ENCODE data around the gene TNFRSF6B. TPM values are rescaled to one million over a fixed set of nuclear protein-coding genes. Genes with fewer than 3 reads are reported as not detected.

TNFRSF6B gene
- total RNA-seq, 4 donors from 2014 or later = 10.5 to 91.9 (median 12.3) TPM

GRCh38 chr20:63737945-63738686 is 41.7 kb downstream of the TNFRSF6B start:
- TF ChIP-seq CTCF (IDR thresholded peaks at IDR 0.05) = no peak
- DNase-seq (ENCODE audit: low spot score) = no peak
- ATAC-seq (ENCODE audit: low FRiP score) = no peak

- no peak for ATAC-seq (ENCODE audit: low FRiP score)
- no peak for DNase-seq (ENCODE audit: low spot score)
- TF ChIP-seq CTCF (IDR thresholded peaks at IDR 0.05) = no peak
Observed at GRCh38 chr20:63738687-63739129, 42.3 kb downstream of the TNFRSF6B start.

- TF ChIP-seq CTCF (IDR thresholded peaks at IDR 0.05) = no peak
- ATAC-seq (ENCODE audit: low FRiP score) (peak; percentile 74), DNase-seq (ENCODE audit: low spot score) (no peak)
Observed at GRCh38 chr20:63739130-63740069, 42.9 kb downstream of the TNFRSF6B start, which contains the start of gene SLC2A4RG. SLC2A4RG (plus strand) TSS chr20:63739776; CDS start chr20:63739913, 137 bp downstream.

- DNase-seq (ENCODE audit: low spot score) (no peak), ATAC-seq (ENCODE audit: low FRiP score) (peak; percentile 0)
- TF ChIP-seq CTCF (IDR thresholded peaks at IDR 0.05) = no peak
Observed at GRCh38 chr20:63740070-63740626, 43.7 kb downstream of the TNFRSF6B start.

GRCh38 chr20:63740627-63741353 is 44.3 kb downstream of the TNFRSF6B start:
- DNase-seq (ENCODE audit: low spot score) (peak; percentile 89), ATAC-seq (ENCODE audit: low FRiP score) (peak; percentile 63)
- no peak for TF ChIP-seq CTCF (IDR thresholded peaks at IDR 0.05)

GRCh38 chr20:63741354-63741675 is 44.9 kb downstream of the TNFRSF6B start:
- DNase-seq (ENCODE audit: low spot score) (no peak), ATAC-seq (ENCODE audit: low FRiP score) (no peak)
- TF ChIP-seq CTCF (IDR thresholded peaks at IDR 0.05) = no peak

All from omental fat pad (tissue), 4 donors.